ENCODE data around the gene DHDDS. TPM values are rescaled to one million over a fixed set of nuclear protein-coding genes. Genes with fewer than 3 reads are reported as not detected.
A peak's percentile ranks its signal among the peaks of the same experiment; 100 is the strongest.

DHDDS gene
- total RNA-seq, 1 donor from 2014 or later, result 25.9 TPM

DNA sequence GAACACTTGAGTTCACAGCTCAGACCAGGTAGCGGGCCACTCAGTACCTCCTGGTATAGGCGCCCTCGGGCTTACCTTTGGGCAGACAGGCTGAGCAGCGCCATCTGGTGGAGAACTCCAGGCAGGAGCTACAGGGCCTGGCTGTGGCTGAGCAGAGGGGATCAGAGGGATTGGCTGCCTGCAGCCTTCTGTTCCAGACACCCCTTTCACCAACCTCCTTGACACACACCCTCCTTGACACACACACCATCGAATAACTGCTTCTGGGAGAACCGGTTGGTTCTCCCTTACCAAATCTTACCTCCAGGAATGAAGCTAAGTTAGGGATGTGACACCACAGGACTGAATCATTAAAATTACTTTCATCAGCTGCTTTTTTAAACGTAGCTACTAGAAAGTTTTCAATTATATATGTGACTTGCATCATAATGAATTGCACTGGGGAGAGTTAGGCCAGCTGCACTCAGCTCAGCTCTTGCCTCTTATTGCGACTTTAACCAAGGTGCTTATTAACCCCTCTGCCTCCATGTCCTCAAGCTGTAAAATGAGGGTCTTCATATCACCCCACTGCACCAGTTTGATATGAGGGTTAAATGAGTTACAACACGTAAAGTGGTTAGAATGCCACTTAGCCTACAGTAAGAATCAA lies 14.9 kb upstream of the DHDDS start:
- ATAC-seq (peak; percentile 100), DNase-seq (ENCODE audit: low spot score) (peak; percentile 79)

DNA sequence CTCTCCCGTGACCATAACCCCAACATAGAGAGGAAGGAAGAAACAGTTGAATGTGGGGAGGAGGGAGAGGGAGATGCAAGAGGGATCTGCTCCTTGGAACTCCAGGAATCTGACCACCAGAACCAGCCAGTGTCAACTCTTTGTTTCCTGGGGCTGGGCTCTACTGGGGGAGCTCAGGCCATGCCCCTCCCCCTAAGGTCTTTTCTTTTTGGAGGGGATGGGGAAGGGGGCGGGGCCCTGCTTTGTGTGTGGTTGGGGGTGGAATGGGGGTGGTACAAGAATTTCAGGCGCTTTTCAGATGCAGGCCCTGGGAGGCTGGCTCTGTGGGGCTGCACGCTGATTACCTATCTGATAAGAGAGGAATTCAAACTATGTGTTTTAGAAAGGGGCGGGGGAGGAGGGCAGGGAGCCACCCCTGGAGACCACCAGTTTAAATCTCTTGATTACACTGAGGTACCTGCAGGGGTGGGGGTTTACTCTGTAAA lies 13.2 kb upstream of the DHDDS start:
- DNase-seq (ENCODE audit: low spot score) (no peak), ATAC-seq (no peak)

DNA sequence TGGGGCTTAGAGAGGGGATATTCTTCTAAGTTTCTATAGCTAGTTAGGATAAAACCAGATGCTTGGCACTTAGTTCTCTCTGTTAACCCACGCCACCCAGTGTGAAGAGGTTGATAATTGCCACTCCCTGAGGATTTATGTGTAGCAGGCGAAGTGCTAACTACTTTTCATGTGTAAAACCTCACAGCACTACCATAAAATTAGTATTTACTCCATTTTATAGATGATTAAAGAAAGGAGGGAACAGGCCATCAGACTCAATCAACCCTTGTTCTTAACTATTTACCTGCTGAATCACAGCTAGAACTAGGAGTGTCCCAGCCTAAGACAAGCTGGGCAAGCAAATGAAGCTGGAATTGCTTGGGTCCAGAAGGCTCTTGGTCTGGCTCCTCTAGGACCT lies 12.6 kb upstream of the DHDDS start:
- ATAC-seq (no peak), DNase-seq (ENCODE audit: low spot score) (no peak)

DNA sequence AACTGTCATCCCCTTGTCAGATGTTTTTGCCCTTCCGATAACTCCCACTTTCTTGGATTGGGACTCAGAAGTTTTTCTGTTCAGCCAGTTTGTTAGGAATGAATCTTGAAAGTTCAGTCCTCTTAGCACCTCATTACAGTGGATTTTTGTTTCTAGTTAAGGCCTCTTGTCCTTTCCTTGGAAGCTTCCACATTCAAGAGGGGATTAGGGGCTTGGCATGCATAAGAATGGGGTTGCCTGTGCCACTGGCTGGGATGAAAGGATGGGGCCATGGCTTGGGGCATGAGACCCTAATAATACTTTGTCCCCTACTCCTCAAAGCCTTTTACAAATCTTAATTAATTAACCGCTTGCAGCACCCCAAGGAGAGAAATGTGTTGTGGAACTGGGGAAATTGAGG lies 2.4 kb upstream of the DHDDS start:
- no peak for ATAC-seq
- no peak for DNase-seq (ENCODE audit: low spot score)

DNA sequence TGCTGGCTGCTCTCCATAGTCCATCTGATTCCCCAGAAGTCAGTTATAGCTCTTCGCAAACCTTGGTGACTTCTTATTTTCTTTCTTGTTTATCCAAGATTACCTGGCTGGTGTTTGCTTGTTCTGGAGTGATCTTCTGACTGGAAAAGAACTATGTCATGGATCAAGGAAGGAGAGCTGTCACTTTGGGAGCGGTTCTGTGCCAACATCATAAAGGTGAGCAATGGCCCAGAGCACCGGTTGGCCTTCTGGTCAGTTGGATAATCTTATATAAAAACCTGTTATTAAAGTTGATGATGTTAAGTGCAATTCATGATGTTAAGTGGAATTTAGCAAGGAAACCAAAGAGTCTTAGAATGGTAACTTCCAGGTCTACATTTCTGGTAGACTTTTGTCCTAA lies 672 bp downstream of the DHDDS start:
- no peak for ATAC-seq
- no peak for DNase-seq (ENCODE audit: low spot score)

DNA sequence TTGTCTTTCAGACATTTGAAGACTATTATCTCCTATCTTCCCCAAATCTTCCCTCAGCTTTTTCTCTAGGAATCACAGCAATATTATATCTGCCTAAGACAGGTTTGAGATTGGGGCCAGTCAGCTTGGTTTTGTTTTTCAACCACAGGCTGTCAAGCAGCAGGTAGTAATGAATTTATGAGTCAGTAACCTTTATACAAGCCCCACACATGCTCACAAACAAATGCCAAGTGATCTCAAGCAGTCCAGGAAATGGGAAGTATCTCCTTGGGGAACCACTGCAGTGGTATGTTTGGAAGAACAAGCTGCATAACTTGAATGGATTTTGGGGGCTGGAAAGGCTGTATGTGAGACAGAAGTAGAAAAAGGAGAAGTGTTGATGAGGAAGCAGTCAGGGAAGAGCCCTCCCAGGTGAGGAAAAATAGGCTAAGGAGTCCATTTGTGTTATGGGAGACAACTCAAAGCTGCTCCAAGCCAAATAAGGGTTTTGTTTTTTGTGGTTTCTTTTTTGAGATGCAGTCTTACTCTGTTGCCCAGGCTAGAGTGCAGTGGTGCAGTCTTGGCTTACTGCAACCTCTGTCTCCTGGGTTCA lies 2.1 kb downstream of the DHDDS start:
- DNase-seq (ENCODE audit: low spot score) (no peak), ATAC-seq (no peak)

DNA sequence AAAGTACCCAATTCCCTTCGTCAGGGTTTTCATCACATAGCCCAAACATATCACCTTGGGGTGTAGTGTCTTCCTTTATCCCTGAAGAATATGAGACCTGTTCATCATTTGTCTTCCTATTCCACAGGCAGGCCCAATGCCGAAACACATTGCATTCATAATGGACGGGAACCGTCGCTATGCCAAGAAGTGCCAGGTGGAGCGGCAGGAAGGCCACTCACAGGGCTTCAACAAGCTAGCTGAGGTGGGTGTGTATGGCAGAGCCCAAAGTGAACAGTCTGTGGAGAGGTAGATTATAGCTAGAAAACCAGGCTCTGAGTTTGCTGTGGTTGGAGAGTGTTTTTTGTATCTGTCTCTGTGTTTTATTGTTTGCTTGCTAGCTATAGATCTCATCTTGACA lies 5.9 kb downstream of the DHDDS start:
- ATAC-seq (no peak), DNase-seq (ENCODE audit: low spot score) (no peak)

DNA sequence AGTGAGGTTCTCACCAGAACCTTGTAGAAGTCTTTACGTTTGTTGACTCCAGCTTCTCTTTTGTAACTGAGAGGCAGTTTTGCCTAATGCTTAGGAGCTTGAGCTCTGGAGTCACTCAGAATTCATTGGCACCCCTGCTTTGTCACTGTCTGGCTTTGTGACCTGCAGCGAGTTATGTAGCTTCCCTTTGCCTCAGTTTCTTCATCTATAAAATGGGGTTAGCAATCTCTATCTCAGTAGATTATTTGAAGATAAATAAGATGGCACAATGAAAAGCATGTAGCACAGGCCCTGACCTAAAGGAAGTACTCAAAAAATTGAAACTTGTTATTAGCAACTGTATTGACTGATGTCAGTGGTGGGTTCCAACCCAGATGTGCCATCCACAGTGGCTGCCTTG lies 8.1 kb downstream of the DHDDS start:
- no peak for ATAC-seq

DNA sequence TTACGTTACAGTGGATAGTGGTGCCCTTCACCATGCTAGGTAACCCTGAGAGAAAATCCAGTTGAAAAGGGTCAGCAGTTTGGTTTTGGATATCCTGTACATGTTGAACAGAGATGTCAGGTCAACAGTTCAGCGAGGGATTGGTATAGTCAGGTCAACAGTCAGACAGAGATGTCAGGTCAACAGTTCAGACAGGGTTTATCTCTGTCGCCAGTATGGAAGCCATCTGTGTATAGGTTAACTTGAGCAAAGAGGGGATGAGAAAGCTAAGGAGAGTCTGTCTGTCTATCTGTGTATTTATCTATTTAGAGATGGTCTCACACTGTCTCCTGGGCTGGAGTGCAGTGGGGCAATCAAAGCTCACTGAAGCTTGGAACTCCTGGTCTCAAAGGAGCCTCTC lies 17.7 kb downstream of the DHDDS start:
- ATAC-seq, result no peak
- no peak for DNase-seq (ENCODE audit: low spot score)

More for the DNA sequence above, 8.1 kb downstream of the DHDDS start:
- DNase-seq (ENCODE audit: low spot score), result no peak

DNA sequence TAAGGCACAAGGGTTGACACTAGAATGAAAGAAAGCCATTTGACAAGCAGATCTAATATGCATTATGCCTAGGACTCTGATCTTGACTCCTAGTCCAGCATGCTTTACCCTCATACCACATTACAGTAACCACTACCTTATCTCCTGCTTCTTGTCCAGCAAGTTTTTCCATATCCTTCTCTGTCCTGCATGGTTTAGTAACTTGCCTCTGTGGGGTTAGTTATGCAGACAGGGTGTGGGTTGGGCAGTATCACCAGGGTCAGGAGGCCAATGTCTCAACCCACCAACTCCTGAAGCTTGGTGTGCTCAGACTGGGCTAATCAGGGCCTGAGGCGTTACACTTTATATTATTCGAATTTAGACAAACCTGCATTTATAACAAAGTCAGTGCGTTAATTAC lies 18.8 kb downstream of the DHDDS start:
- ATAC-seq (no peak), DNase-seq (ENCODE audit: low spot score) (no peak)

DNA sequence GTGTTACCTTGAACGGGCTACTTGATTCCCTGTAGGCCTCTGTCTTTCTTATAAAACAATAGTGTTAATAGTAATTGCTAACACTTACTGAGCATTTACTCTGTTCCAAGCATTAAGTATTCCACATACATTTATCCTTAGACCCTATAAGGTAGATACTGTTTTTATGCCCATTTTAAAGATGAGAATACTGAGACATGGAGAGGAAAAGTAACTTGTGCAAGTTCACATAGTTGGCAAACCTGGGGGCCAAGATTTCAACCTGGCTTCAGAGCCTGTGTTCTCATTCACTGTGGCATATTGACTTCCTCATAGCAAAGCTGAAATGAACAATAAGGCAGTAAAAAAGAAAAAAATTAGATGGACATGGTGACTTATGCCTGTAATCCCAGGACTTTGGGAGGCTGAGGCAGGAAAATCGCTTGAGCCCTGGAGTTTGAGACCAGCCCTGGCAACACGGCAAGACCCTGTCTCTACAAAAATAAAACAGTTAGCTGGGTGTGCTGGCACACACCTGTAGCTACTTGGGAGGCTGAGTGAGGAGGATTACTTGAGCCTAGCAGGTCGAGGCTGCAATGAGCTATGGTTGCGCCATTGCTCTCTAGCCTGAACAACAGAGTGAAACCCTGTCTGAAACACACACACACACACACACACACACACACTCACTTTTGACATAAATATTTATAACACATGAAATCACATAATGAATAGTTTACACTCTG lies 20.5 kb downstream of the DHDDS start:
- no peak for ATAC-seq

DNA sequence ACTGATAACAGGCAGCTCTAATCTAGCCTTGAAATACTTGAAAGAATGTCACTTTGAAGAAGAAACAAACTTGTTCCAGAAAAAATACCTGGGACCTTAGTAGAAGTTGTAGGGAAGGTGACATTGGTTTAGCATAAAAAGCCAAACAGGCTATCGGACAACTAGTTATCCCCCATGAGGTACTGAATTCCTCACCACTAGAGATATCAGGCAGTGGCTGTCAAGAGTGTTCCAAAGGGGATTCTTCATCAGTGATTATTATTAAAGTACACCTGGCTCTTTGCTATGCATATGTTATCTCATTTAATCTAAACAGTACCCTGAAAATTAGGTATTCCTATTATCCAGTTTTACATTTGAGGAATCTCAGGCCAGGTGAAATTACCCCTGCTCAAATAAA lies 27.0 kb downstream of the DHDDS start:
- no peak for DNase-seq (ENCODE audit: low spot score)
- no peak for ATAC-seq

More for the DNA sequence above, 20.5 kb downstream of the DHDDS start:
- DNase-seq (ENCODE audit: low spot score), result no peak

DNA sequence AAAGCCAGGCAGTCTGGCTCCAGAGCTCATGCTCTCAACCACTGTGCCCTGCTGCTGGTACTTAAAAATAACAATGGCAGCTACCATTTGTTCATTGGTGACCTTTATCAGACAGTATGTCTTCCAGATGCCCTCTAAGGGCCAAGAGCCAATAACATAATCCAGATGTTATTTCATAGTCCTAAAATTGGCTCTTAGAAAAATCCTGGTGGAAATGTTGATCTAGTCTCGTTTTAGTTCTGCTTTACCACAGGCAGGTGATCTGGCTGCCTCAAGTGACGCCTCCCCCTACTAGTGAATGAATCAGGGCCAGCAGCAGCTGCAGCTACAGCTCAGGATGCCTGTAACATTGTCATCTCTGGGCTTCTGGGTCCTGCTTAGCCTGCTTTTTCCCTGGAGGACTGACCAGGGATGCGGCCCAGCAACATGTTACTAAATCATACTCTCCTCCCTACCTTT lies 27.5 kb downstream of the DHDDS start:
- no peak for DNase-seq (ENCODE audit: low spot score)
- no peak for ATAC-seq

DNA sequence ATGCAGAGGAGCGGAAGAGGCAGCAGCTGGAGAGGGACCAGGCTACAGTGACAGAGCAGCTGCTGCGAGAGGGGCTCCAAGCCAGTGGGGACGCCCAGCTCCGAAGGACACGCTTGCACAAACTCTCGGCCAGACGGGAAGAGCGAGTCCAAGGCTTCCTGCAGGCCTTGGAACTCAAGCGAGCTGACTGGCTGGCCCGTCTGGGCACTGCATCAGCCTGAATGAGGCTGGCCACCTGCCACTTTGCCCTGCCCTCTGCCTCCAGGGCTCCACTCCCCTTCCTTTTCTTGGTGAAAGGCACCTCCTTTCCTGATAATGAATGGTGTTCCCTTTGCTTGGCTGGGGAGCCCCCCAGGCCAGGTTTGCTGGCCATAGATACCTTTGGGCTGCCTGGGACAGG lies 36.8 kb downstream of the DHDDS start:
- ATAC-seq, result no peak
- DNase-seq (ENCODE audit: low spot score), result no peak

DNA sequence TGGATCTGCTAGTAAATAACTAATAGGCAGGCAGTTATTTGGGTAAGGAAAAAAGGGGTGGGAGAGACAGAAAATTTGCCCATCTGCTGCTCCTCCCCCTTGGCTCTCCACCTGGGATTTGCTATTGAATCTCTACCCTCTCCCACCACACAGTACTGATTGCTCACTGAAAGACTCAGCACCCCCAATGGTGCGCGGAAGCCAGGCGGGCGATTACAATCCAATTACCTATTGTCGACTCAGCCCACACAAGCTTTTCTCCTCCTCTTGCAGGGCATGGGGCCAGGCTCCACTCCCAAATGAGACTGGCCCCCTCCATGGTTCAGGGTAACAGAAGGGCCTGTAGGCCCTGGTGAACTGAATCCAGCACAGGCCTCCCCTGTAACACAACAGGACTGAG lies 37.4 kb downstream of the DHDDS start:
- ATAC-seq (no peak), DNase-seq (ENCODE audit: low spot score) (no peak)

DNA sequence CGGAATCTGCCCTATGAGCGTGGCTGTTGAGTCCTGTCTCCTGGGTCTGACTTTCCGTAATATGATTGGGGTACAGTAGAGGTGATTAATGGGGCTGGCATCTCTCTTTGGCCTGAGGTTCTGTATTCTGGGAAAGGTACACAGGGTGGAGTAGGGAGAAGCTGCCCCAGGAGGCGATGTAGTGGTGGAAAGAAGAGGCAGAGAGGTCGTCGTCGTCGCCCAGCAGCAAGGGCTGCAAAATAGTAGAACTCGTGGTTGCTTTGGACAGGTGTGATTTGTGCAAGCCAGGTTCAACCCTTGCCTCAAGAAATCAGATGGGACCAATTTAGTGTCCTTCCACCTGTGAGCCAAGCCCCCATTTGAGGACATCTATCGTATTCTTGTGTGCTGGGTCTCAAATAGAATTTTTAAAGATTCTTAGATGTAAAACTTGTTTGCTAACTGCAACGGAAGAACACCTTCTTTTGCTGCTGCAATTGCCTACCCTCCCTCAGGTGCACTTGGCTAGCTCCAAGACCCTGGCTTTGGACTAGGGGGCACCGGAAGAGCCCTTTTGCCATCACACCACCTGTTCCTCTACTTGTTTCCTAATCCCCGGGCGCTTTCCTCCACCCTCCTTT lies 38.9 kb downstream of the DHDDS start:
- DNase-seq (ENCODE audit: low spot score) (no peak), ATAC-seq (no peak)

DNA sequence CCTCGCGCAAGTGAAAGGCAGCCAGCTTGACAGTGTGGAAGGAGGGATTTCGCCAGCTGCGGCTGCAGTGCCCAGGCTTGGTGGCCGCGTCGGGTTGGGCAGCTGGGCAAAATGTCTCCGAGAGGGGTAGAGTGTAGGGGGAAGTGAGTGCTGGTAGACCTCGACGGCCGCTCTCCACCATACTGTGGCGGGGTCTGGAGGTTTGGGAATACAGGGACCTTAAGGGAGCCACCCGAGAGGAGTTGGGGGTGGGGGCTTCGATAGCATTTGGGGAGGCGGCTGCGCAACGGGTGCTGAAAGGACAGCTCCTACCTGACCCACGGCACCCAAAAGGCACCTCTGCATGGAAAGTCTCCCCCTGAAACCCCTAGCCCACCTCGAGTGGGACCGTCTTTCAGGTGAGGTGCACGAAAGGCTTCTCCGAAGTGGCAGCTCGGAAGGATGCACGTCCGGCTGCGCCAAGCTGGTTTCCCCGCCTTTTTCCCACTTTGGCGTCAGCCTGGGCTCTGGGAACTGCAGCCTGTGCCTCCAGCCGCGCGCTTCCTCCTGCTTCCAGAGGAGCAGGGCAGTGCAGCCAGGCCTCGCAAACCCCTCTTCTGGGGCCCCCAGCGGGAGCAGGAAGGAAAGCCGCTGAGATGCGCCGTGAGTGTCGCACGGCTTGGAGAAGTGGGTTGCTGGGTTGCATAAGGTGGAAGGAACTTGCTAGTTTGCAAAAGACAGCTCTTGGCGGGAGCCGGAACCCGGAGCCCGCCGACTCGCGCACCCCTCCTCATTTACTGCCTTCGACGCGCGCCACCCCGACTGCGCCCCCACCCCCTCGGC lies 39.6 kb downstream of the DHDDS start:
- DNase-seq (ENCODE audit: low spot score), result no peak
- ATAC-seq, result peak; percentile 21

DNA sequence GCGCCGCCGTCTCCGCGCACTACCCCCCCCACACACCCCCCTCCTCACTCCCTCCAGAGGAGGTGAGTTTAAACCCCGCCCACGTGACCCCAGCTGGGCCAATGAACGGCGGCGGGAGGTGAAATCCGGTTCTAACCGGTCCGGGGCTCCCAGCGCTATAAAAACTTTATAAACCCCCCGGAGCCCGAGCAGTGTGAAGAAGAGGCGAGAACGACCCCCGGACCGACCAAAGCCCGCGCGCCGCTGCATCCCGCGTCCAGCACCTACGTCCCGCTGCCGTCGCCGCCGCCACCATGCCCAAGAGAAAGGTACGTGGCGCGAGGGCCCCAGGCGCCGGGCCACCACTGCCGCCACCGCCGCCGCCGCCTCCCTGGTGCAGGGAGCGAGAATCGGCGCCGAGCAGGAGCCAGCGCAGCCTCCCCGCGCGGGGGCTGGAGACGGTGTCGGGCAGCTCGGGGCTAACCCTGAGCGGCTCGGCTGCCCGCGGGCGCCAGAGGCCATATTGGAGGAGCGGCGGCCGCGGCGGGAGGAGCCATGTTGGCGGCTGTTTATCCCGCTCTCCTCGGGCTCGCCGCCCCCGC lies 40.3 kb downstream of the DHDDS start, which contains the start of gene HMGN2:
Gene HMGN2 (plus strand): TSS at position 121 of the 581 bp plus-strand sequence. CDS start 173 bp downstream, at position 294.
- ATAC-seq (peak; percentile 76), DNase-seq (ENCODE audit: low spot score) (peak; percentile 93)

DNA sequence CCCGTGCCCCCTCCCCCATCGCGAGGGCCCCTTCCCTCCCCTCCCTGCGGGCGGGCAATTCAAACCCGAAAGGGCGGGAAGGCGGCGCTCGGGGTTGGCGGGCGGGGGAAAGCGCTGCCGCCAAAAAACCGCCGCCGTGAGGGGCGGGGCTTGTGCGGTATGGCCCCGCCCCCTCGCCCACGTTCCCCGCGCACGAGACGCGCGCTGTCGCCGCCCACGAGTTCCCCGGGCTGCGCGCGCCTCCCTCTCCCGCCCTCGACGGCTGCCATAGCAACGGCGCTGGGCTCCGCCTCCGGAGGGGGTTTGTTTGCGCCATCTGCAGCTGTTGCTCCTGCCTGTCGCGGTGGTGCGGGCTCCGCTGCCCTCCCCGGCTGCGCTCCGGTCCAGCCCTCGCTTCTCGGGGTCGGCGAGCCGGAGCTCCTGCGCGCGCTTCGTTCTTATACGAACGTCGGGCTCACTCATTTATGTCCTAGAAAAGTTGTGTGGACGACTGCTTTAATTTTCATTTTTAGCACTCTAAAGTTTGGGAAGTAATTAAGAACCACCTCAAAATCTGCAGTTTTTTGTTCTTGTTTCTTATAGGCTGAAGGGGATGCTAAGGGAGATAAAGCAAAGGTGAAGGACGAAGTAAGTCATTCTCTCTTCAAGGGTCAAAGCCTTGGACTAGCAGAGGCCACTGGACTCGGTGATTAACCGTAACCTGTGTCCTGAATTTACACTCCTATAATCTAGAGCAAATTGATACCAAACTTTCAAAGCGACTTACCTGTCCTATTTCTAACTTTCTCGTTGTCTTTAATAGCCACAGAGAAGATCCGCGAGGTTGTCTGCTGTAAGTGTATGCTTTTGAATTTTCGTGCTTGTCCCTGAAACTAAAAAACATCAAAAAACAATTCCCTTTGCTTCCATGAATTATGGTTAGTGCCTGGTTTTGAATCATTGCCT lies 41.1 kb downstream of the DHDDS start:
- ATAC-seq, result peak; percentile 86
- peak; percentile 98 for DNase-seq (ENCODE audit: low spot score)
